ENCODE measurements around the gene TEX51.

- TF ChIP-seq CTCF (conservative IDR thresholded peaks at IDR 0.05 in 1 of 2, IDR thresholded peaks at IDR 0.05 in 1 of 2; ENCODE audit: low read depth in 1 of 2, low read length in 2 of 2) = no peak
- TF ChIP-seq EZH2 (IDR thresholded peaks at IDR 0.05; ENCODE audit: low read length, missing control alignments) = no peak
Measured at GRCh38 chr2:126915903-126916302, 17.2 kb downstream of the TEX51 start.
